Putamen (tissue), 1 donor: ENCODE results near the gene GAS2.

Experiments
- DNase-seq: peaks from one replicate; pipeline ENCODE4 v3.0.0-alpha.2; 2016; ENCODE audit warnings: low spot score

The GAS2 gene

GRCh38 chr11:22787551-22788162 lies 121.2 kb downstream of the GAS2 start:
- DNase-seq, result peak; percentile 66

GRCh38 chr11:22792497-22792896 lies 126.1 kb downstream of the GAS2 start:
- DNase-seq, result peak; percentile 87

GRCh38 chr11:22795914-22796313 lies 129.5 kb downstream of the GAS2 start:
- no peak for DNase-seq

GRCh38 chr11:22797047-22797446 lies 130.6 kb downstream of the GAS2 start:
- peak; percentile 42 for DNase-seq

GRCh38 chr11:22798901-22799300 lies 132.5 kb downstream of the GAS2 start:
- DNase-seq, result no peak

DNA sequence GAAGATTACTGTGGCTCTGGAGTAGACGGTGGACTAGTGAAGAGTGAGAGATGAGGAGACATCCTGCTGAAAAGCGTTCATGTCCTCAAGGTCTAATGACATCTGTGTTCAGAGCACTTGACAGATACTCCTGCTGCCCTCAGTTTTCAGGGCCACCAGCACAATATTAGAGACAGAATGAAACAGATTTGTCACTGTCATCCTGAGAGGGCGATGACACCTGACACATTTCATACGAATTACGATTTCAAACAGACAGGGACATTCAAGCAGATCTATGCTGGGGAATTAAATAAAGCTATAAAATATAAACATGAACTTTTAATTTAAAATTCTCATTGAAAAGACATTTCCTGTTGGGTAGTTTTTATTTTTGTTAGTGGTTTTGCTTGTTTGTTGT lies 134.1 kb downstream of the GAS2 start:
- DNase-seq, result no peak

GRCh38 chr11:22802861-22803260 lies 136.4 kb downstream of the GAS2 start:
- no peak for DNase-seq

- no peak for DNase-seq
These were observed 141.0 kb downstream of the GAS2 start for GRCh38 chr11:22807391-22807790.

GRCh38 chr11:22807855-22808570 lies 141.6 kb downstream of the GAS2 start:
- DNase-seq, result no peak

GRCh38 chr11:22808571-22809197 lies 142.3 kb downstream of the GAS2 start:
- DNase-seq, result no peak

DNA sequence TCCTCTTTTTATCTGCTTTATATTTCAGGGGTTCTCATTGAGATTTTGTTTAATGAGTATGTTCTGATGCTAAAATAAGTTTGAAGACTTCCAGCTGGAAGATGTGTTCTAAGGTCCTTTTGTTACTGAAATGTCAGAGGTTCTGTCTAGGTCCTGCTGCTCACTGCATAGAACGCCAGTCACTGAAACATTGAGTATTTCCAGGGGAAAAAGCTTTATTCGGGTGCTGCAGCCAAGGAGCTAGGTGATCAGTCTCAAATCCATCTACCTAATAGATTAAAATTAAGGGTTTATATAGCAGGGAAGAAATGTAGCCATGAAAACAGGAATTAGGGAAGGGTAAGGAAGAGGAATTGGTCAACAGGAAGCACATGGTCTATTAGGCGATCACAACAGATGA lies 143.5 kb downstream of the GAS2 start:
- DNase-seq, result no peak

GRCh38 chr11:22822203-22822602 lies 155.8 kb downstream of the GAS2 start:
- no peak for DNase-seq

GRCh38 chr11:22828373-22828772 lies 162.0 kb downstream of the GAS2 start:
- no peak for DNase-seq

- DNase-seq, result peak; percentile 92
These were observed 163.0 kb downstream of the GAS2 start, which contains the start of gene SVIP for GRCh38 chr11:22829231-22830081. TSS of gene SVIP (minus strand) at chr11:22829801. CDS start at chr11:22829748, 53 bp downstream.

DNA sequence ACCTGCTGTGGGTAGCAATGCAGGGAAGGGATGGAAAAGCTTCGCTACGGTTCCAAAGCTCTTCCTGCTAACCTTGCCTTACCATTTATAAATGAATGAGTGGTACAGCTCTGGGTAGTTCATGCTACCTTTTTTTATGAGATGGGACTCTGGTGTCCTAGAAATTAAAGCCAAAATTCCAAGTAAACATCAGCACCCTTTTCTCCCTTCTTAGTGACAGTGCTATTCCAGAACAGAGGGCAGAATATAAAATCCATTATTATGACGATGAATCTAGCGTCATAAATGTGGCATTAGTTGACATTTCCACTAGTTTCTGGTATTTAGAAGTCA lies 163.6 kb downstream of the GAS2 start:
- DNase-seq, result no peak

- DNase-seq, result no peak
These were observed 166.1 kb downstream of the GAS2 start for GRCh38 chr11:22832315-22833015.

GRCh38 chr11:22846726-22847125 lies 180.3 kb downstream of the GAS2 start:
- DNase-seq, result no peak

DNA sequence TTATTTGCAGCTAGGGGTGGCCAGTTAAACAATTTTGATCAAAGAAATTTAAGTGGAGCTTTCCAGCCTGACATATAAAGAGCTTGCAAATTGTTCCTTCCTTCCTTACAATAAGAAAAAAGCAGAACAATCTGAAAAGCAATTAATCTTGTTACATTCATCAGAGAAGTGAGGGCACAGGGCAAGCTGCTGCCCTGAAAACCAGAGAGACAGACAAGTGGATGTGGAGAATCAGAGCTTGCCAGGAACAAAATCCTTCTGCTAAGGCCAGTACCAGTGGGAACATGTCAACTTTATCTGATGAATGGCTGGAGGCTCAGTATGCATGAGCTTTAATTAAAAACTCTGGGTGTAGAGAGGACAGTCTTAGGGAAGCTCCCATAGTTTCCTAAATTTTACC lies 185.1 kb downstream of the GAS2 start:
- no peak for DNase-seq

GRCh38 chr11:22859756-22860155 lies 193.3 kb downstream of the GAS2 start:
- no peak for DNase-seq

DNA sequence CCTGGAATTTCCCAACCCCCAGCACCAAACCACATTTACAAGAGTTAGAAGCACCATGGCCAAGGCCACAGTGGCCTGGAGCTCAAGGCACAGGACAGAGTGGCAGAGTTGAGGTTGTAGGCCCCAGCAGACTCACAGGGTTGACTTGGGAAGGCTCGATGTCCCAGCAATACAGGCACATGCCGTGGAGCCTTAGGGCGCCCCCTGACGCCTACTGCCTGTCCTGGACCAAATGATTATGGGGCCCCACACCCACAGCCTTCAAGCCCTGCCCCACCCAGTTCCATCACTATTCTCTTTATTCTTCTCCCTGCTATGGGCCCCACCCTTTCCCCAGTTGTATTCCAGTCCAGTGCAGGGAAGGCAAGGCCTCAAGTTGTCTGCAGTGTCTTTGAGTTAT lies 193.8 kb downstream of the GAS2 start, which contains the start of gene CCDC179:
Gene CCDC179 (minus strand): TSS at position 234 of the 400 bp plus-strand sequence. CDS start 53 bp downstream, at position 181.
- DNase-seq, result no peak
